Neural progenitor cell (in vitro differentiated cells): Measurements from ENCODE around the gene NFASC.

Source experiments
- CTCF ChIP-seq: fragments of 200-600 bp; sonication (generic); IDR thresholded peaks from 2 replicates; pipeline ENCODE4 v1.5.1; 2017; ENCODE audit warnings: antibody characterized with exemption, mild to moderate bottlenecking
- EZH2 ChIP-seq: fragments of 200-600 bp; sonication (generic); IDR thresholded peaks from 2 replicates; pipeline ENCODE4 v1.6.1; 2017; ENCODE audit warnings: antibody characterized with exemption, mild to moderate bottlenecking, moderate library complexity
- EZH2phosphoT487 ChIP-seq: fragments of 200-600 bp; sonication (generic); IDR thresholded peaks from 2 replicates; pipeline ENCODE4 v1.6.1; 2017; ENCODE audit warnings: antibody characterized with exemption

GRCh38 chr1:204928671-204929486, 58.2 kb downstream of the NFASC start:
- no peak for TF ChIP-seq CTCF
- no peak for TF ChIP-seq EZH2
- no peak for TF ChIP-seq EZH2phosphoT487
